DND-41 (cell line): Measurements from ENCODE around the gene B4GALNT3.

Source experiments
- ATAC-seq: fragments of 200-7000 bp; cut with Tn5 transposase; 3 replicates; pipeline ENCODE4 v1.9.1; 2021; ENCODE audit warnings: low read depth; ENCODE audit not compliant: insufficient read depth
- DNase-seq: peaks from one replicate; pipeline ENCODE4 v3.0.0-alpha.2; 2020
- H2AFZ ChIP-seq: 2 replicates; pipeline ENCODE4 v1.6.0; 2012; ENCODE audit warnings: low read depth, low read length
- H3K27ac ChIP-seq: 2 replicates; pipeline ENCODE4 v1.5.1; 2012; ENCODE audit warnings: low read length, inconsistent platforms
- H3K27me3 ChIP-seq: fragments of 200-600 bp; sonication (generic); 2 replicates; pipeline ENCODE4 v1.6.0; 2012; ENCODE audit warnings: low read length, mild to moderate bottlenecking, inconsistent platforms; ENCODE audit not compliant: insufficient read depth, poor library complexity
- H3K36me3 ChIP-seq: 2 replicates; pipeline ENCODE4 v1.5.1; 2012; ENCODE audit warnings: low read length, inconsistent platforms; ENCODE audit not compliant: insufficient read depth
- H3K4me1 ChIP-seq: 2 replicates; pipeline ENCODE4 v1.5.1; 2012; ENCODE audit warnings: mild to moderate bottlenecking, low read length; ENCODE audit not compliant: insufficient read depth
- H3K4me2 ChIP-seq: 2 replicates; pipeline ENCODE4 v1.6.0; 2012; ENCODE audit warnings: mild to moderate bottlenecking, moderate library complexity, low read length, inconsistent platforms; ENCODE audit not compliant: insufficient read depth
- H3K4me3 ChIP-seq, 2 experiments: fragments of 200-600 bp in 1 of 2; shearing (Covaris generic) in 1 of 2; 2 replicates each; pipeline ENCODE4 v1.5.1; 2012 to 2016; ENCODE audit warnings: inconsistent platforms in 2 of 2, low read length in 2 of 2, mild to moderate bottlenecking in 2 of 2, low read depth in 1 of 2, moderate library complexity in 1 of 2
- H3K79me2 ChIP-seq: 2 replicates; pipeline ENCODE4 v1.6.0; 2012; ENCODE audit warnings: low read length, inconsistent platforms; ENCODE audit not compliant: insufficient read depth
- H3K9ac ChIP-seq: 2 replicates; pipeline ENCODE4 v1.6.0; 2012; ENCODE audit warnings: low read depth, mild to moderate bottlenecking, inconsistent platforms, low read length, moderate library complexity
- H3K9me3 ChIP-seq: 2 replicates; pipeline ENCODE4 v1.5.1; 2012; ENCODE audit warnings: low read length, moderate library complexity, mild to moderate bottlenecking, inconsistent platforms; ENCODE audit not compliant: insufficient read depth, severe bottlenecking
- H4K20me1 ChIP-seq: 2 replicates; pipeline ENCODE4 v1.6.0; 2012; ENCODE audit warnings: low read length; ENCODE audit not compliant: insufficient read depth
- EZH2 ChIP-seq: IDR thresholded peaks from 3 replicates; pipeline ENCODE4 v1.6.1; 2012; ENCODE audit warnings: borderline replicate concordance, low read depth, mild to moderate bottlenecking, moderate library complexity, low read length, inconsistent platforms; ENCODE audit not compliant: severe bottlenecking
- TF ChIP-seq, protein P1 (sequence below): IDR thresholded peaks from 2 replicates; pipeline ENCODE4 v1.5.1; 2012; ENCODE audit warnings: borderline replicate concordance, low read length, moderate library complexity, mild to moderate bottlenecking; ENCODE audit not compliant: poor library complexity, severe bottlenecking; ENCODE audit errors: extremely low read depth

The B4GALNT3 gene

DNA sequence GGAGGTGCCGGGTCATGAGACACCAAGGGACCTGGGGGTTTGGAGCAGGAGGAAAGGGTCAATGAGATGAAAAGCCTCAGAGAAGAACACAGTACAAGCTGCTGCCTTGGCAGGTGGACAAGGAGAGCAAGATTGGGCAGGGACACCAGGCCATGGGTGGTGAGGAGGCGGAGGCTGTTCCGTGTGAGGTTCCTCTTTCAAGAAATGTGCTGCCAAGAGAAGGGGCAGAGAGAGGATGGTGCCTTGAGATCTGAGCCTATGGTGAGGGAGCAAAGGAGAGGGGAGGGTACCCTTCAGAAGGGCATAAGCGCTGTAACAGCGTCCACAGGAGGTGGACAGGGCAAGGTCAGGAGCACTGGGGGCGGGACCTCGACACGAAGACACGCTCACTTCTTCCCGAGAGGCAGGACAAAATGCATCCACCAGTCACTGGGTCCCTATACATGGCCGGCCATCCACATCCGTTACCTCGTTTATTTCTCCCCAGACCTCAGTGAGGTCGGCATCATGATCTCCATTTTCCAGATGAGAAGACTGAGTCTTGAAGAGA lies 100.2 kb downstream of the B4GALNT3 start:
- TF ChIP-seq EZH2: no peak
- TF ChIP-seq, protein P1, sequence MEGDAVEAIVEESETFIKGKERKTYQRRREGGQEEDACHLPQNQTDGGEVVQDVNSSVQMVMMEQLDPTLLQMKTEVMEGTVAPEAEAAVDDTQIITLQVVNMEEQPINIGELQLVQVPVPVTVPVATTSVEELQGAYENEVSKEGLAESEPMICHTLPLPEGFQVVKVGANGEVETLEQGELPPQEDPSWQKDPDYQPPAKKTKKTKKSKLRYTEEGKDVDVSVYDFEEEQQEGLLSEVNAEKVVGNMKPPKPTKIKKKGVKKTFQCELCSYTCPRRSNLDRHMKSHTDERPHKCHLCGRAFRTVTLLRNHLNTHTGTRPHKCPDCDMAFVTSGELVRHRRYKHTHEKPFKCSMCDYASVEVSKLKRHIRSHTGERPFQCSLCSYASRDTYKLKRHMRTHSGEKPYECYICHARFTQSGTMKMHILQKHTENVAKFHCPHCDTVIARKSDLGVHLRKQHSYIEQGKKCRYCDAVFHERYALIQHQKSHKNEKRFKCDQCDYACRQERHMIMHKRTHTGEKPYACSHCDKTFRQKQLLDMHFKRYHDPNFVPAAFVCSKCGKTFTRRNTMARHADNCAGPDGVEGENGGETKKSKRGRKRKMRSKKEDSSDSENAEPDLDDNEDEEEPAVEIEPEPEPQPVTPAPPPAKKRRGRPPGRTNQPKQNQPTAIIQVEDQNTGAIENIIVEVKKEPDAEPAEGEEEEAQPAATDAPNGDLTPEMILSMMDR: no peak
- H3K27me3 ChIP-seq: no peaks in the 10 kb centered on the region
- no peak for ATAC-seq
- no peak overlapping the region for H3K9ac ChIP-seq
- peaks cover 31% of the 10 kb centered on the region for H3K4me1 ChIP-seq
- no peak for DNase-seq
- no peaks in the 10 kb centered on the region for H3K79me2 ChIP-seq
- 0 out of 2 replicates have a peak, but pooled peaks cover 2% of the 10 kb centered on the region for H4K20me1 ChIP-seq
- no peaks in the 10 kb centered on the region for H3K36me3 ChIP-seq
- H3K9me3 ChIP-seq: no peaks in the 10 kb centered on the region
- no peak overlapping the region for H3K4me3 ChIP-seq
- no peak overlapping the region for H3K4me2 ChIP-seq
- H2AFZ ChIP-seq: no peak overlapping the region
- H3K27ac ChIP-seq: no peak overlapping the region

DNA sequence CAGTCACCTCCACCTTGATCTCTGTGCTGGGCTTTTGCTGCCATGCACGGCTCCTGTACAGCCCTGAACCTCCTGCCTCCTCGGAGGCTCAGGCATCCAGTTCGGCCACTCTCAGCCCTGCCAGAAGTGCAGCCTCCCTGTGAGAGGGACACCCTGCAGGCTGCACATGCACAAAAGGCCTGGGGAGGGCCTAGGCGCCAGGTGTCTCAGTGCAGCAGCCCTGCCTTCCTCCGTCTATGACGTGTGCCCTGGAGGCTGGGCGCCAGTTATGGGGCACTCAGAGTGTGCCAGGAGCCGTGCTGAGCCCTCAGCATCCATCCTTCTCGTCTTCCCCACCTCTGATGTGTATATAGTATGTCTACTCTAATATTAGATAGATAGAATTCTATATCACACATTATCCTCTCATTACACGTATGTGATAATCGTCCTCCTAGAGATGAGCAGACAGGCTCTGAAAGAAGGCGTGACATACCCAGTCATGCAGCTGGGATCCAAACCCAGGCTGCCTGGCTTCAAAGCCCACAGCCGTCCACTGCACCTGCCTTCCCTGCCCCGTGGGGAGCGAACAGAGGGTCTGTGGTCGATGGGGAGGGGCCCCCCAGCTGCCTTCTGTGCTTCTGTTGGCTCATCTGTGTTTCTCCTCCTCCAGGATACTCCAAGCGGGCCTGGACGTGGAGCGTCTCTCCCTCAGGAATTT lies 101.1 kb downstream of the B4GALNT3 start:
- no peaks in the 10 kb centered on the region for H3K27me3 ChIP-seq
- H3K9ac ChIP-seq: no peak overlapping the region
- peak; percentile 49 for DNase-seq
- ATAC-seq: no peak
- H3K4me2 ChIP-seq: no peak overlapping the region
- H4K20me1 ChIP-seq: 0 out of 2 replicates have a peak, but pooled peaks cover 2% of the 10 kb centered on the region
- H3K9me3 ChIP-seq: no peaks in the 10 kb centered on the region
- no peak overlapping the region for H3K4me3 ChIP-seq
- H3K79me2 ChIP-seq: no peaks in the 10 kb centered on the region
- no peak overlapping the region for H3K27ac ChIP-seq
- H3K4me1 ChIP-seq: peaks cover 33% of the 10 kb centered on the region
- no peak overlapping the region for H2AFZ ChIP-seq
- TF ChIP-seq EZH2: no peak
- TF ChIP-seq, protein P1: no peak
- H3K36me3 ChIP-seq: no peaks in the 10 kb centered on the region

DNA sequence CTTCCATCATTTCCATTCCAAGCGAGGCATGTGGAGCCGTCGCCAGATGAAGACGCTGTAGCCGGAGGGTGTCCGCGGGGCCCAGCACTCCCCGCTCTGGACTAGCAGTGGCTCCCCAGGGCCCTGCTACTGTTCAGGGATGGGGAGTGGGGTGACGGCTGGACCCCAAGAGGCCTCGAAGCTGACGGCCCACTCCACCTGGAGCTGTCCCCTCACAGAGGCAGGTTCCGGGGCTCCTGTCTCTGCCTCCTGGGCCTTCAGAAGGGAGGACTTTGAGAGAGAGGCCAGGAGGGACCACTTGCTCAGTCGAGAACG lies 101.6 kb downstream of the B4GALNT3 start:
- no peaks in the 10 kb centered on the region for H3K79me2 ChIP-seq
- TF ChIP-seq EZH2: no peak
- TF ChIP-seq, protein P1: no peak
- no peaks in the 10 kb centered on the region for H3K9me3 ChIP-seq
- H3K4me1 ChIP-seq: peaks cover 33% of the 10 kb centered on the region
- no peak for ATAC-seq
- no peak overlapping the region for H2AFZ ChIP-seq
- H3K27ac ChIP-seq: no peak overlapping the region
- no peak for DNase-seq
- H3K9ac ChIP-seq: no peak overlapping the region
- no peaks in the 10 kb centered on the region for H3K36me3 ChIP-seq
- H3K27me3 ChIP-seq: no peaks in the 10 kb centered on the region
- H4K20me1 ChIP-seq: 0 out of 2 replicates have a peak, but pooled peaks cover 2% of the 10 kb centered on the region
- no peak overlapping the region for H3K4me3 ChIP-seq
- no peak overlapping the region for H3K4me2 ChIP-seq
